CD14-positive monocyte (primary cell): Measurements from ENCODE around the gene SLC22A3. TPM values are rescaled to one million over a fixed set of nuclear protein-coding genes. Genes with fewer than 3 reads are reported as not detected.

ENCODE experiments used
- DNase-seq, 3 donors: peaks; one replicate each; pipeline ENCODE4 v3.0.0-alpha.2; 2011 to 2022
- H2AFZ ChIP-seq: 2 replicates; pipeline ENCODE4 v1.6.0; 2012; ENCODE audit warnings: mild to moderate bottlenecking, low read depth, low read length, inconsistent platforms; ENCODE audit not compliant: insufficient read depth, poor library complexity, severe bottlenecking
- H3K27ac ChIP-seq, 2 donors: 1 replicate in 1 of 2; 2 replicates in 1 of 2; pipeline ENCODE4 v1.5.1; 2012 to 2013; ENCODE audit warnings: low read length in 2 of 2, control low read depth in 1 of 2, inconsistent platforms in 1 of 2, low read depth in 1 of 2, mild to moderate bottlenecking in 1 of 2
- H3K27me3 ChIP-seq, 2 donors: one replicate each; pipeline versions ENCODE4 v1.6.0 to v1.6.1; 2011 to 2013; ENCODE audit warnings: low read length in 2 of 2; ENCODE audit not compliant: control insufficient read depth in 2 of 2, insufficient read depth in 2 of 2
- H3K36me3 ChIP-seq, 2 donors: replicated peaks in 1 of 2; 1 replicate in 1 of 2; 2 replicates in 1 of 2; pipeline versions ENCODE4 v1.5.1 to v1.6.1; 2012 to 2013; ENCODE audit warnings: low read length in 2 of 2, control low read depth in 1 of 2, inconsistent platforms in 1 of 2, mild to moderate bottlenecking in 1 of 2; ENCODE audit not compliant: insufficient read depth in 2 of 2, control insufficient read depth in 1 of 2
- H3K4me1 ChIP-seq, 2 donors: 1 replicate in 1 of 2; 2 replicates in 1 of 2; pipeline versions ENCODE4 v1.5.1 to v1.6.1; 2012 to 2013; ENCODE audit warnings: low read length in 2 of 2, control low read depth in 1 of 2, inconsistent platforms in 1 of 2, mild to moderate bottlenecking in 1 of 2, moderate library complexity in 1 of 2; ENCODE audit not compliant: insufficient read depth in 2 of 2, control insufficient read depth in 1 of 2
- H3K4me2 ChIP-seq: replicated peaks from 2 replicates; pipeline ENCODE3; 2012; ENCODE audit warnings: low read length, moderate library complexity, mild to moderate bottlenecking; ENCODE audit not compliant: poor library complexity, severe bottlenecking; ENCODE audit errors: extremely low read depth
- H3K4me3 ChIP-seq, 3 experiments: fragments of 200-600 bp in 1 of 3; sonication (generic) in 1 of 3; replicated peaks in 1 of 3; 1 replicate in 2 of 3; 2 replicates in 1 of 3; pipeline ENCODE4 v1.5.1; 2011 to 2013; ENCODE audit warnings: low read length in 3 of 3, mild to moderate bottlenecking in 3 of 3, control low read depth in 2 of 3, low read depth in 2 of 3, inconsistent platforms in 1 of 3, moderate library complexity in 1 of 3
- H3K79me2 ChIP-seq: 2 replicates; pipeline ENCODE4 v1.6.0; 2012; ENCODE audit warnings: mild to moderate bottlenecking, control low read depth, inconsistent platforms, low read length, moderate library complexity; ENCODE audit not compliant: insufficient read depth
- H3K9ac ChIP-seq: 2 replicates; pipeline ENCODE4 v1.6.0; 2017; ENCODE audit warnings: low read length, mild to moderate bottlenecking; ENCODE audit not compliant: insufficient read depth, poor library complexity, severe bottlenecking
- H3K9me3 ChIP-seq, 2 donors: replicated peaks in 1 of 2; 1 replicate in 1 of 2; 2 replicates in 1 of 2; pipeline versions ENCODE4 v1.5.1 to v1.6.1; 2012 to 2013; ENCODE audit warnings: low read length in 2 of 2, control low read depth in 1 of 2; ENCODE audit not compliant: control insufficient read depth in 1 of 2, insufficient read depth in 1 of 2
- H4K20me1 ChIP-seq: 2 replicates; pipeline ENCODE4 v1.6.0; 2012; ENCODE audit warnings: mild to moderate bottlenecking, low read length, control low read depth, moderate library complexity; ENCODE audit not compliant: insufficient read depth
- H3K27ac Mint-ChIP-seq, 7 donors: one replicate each; pipeline ENCODE4 v1.8.0; 2020; ENCODE audit warnings: mild to moderate bottlenecking in 7 of 7, mixed read lengths in 7 of 7, moderate library complexity in 6 of 7, inconsistent platforms in 2 of 7
- H3K27me3 Mint-ChIP-seq, 3 donors: one replicate each; pipeline ENCODE4 v1.8.0; 2021 to 2022; ENCODE audit warnings: low read depth in 3 of 3, mild to moderate bottlenecking in 3 of 3, mixed read lengths in 3 of 3, moderate library complexity in 3 of 3, inconsistent platforms in 1 of 3
- H3K36me3 Mint-ChIP-seq, 2 donors: one replicate each; pipeline ENCODE4 v1.8.0; 2020; ENCODE audit warnings: mixed read lengths in 2 of 2, inconsistent platforms in 1 of 2, mild to moderate bottlenecking in 1 of 2
- H3K4me1 Mint-ChIP-seq: one replicate; pipeline ENCODE4 v1.8.0; 2020; ENCODE audit warnings: mild to moderate bottlenecking, mixed read lengths
- H3K4me3 Mint-ChIP-seq, 2 donors: one replicate each; pipeline ENCODE4 v1.8.0; 2020; ENCODE audit warnings: mild to moderate bottlenecking in 2 of 2, mixed read lengths in 2 of 2, moderate library complexity in 1 of 2
- H3K9me3 Mint-ChIP-seq, 7 donors: one replicate each; pipeline ENCODE4 v1.8.0; 2020 to 2022; ENCODE audit warnings: mixed read lengths in 7 of 7, mild to moderate bottlenecking in 6 of 7, moderate library complexity in 6 of 7, inconsistent platforms in 2 of 7
- CTCF ChIP-seq: fragments of 200-600 bp; IDR thresholded peaks from one replicate; pipeline ENCODE4 v1.8.0; 2022; ENCODE audit warnings: antibody characterized with exemption, mild to moderate bottlenecking
- WGBS: methylation state at CpG from one replicate; pipeline ENCODE4 v1.1.5; 2013; ENCODE audit warnings: missing lambda C conversion rate; ENCODE audit not compliant: insufficient coverage; 5-methylcytosine and 5-hydroxymethylcytosine counted together
- intact Hi-C, 2 donors: fragments of 100-400 bp; cut with micrococcal nuclease; formaldehyde crosslinking; loops; one replicate each; pipeline versions ENCODE4 v1.15.0 to v1.15.1; 2023
- polyA plus RNA-seq, 3 donors: library from polyadenylated mRNA; depleted of rRNA in 1 of 3; unstranded in 2 of 3; stranded (reverse) in 1 of 3; fragments of 300-500 nt in 2 of 3; fragments of >200 nt in 1 of 3; fragmentation: Illumina TruSeq in 2 of 3; gene quantifications; 1 replicate in 2 of 3; 2 replicates in 1 of 3; pipeline ENCODE4 v1.2.3, GENCODE V29; 2012 to 2021

SLC22A3 gene
- polyA plus RNA-seq, 3 donors, result not detected

- Histone ChIP-seq H3K27ac (no peak overlapping the region), H3K27me3 (no peaks in the 10 kb centered on the region), H3K4me3 (no peak overlapping the region), H3K9me3 (peaks cover 0 to 7% of the 10 kb centered on the region in 2 donors), H4K20me1 (no peaks in the 10 kb centered on the region), H3K79me2 (no peaks in the 10 kb centered on the region), H3K9ac (no peak overlapping the region), H3K4me1 (no peaks in the 10 kb centered on the region), H3K36me3 (no peaks in the 10 kb centered on the region), H2AFZ (no peak overlapping the region), H3K4me2 (no peak overlapping the region)
- H3K4me3 Mint-ChIP-seq, result no peak overlapping the region
- intact Hi-C loops, result no loop called here
- TF ChIP-seq CTCF, result no peak
- no peak for DNase-seq
- H3K4me1 Mint-ChIP-seq, result no peaks in the 10 kb centered on the region
- WGBS, result 80% methylated on average over 2 of the region's 3 CpGs
- H3K9me3 Mint-ChIP-seq, result peaks cover 2 to 12% (median 3%) of the 10 kb centered on the region in 7 donors
- peaks cover 0 to 8% (median 5%) of the 10 kb centered on the region in 3 donors for H3K27me3 Mint-ChIP-seq
- H3K27ac Mint-ChIP-seq, result no peak overlapping the region
- no peaks in the 10 kb centered on the region for H3K36me3 Mint-ChIP-seq
Measured at GRCh38 chr6:160327981-160328380, 20.2 kb upstream of the SLC22A3 start.

DNA sequence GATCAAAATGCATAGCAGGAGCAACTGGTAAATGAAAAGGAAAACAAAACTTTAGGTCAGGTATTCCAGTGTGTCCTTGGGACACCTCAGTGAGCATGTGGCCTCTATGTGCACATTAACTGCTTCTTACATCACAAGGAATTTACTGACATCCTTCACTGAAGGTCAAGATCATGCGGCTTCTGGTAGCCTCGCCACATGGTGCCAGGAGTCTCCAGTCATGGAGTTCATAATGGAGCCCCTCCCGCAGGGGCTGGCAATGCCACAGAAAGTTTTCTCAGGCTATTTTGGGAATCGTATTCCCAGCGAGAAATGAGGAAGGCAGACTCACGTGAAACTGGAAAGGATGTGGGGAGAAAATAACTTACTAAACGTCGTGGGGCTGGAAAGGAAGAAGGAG lies 19.7 kb upstream of the SLC22A3 start:
- WGBS, result 36% methylated on average over 5 of the region's 8 CpGs
- Mint-ChIP-seq H3K4me1 (no peaks in the 10 kb centered on the region), H3K36me3 (no peaks in the 10 kb centered on the region), H3K9me3 (peaks cover 2 to 12% (median 3%) of the 10 kb centered on the region in 7 donors), H3K4me3 (no peak overlapping the region), H3K27ac (no peak overlapping the region), H3K27me3 (peaks cover 0 to 8% (median 5%) of the 10 kb centered on the region in 3 donors)
- DNase-seq, result no peak
- Histone ChIP-seq H2AFZ (no peak overlapping the region), H3K27me3 (no peaks in the 10 kb centered on the region), H3K9ac (no peak overlapping the region), H3K4me3 (no peak overlapping the region), H4K20me1 (no peaks in the 10 kb centered on the region), H3K9me3 (peaks cover 0 to 7% of the 10 kb centered on the region in 2 donors), H3K4me2 (no peak overlapping the region), H3K36me3 (no peaks in the 10 kb centered on the region), H3K79me2 (no peaks in the 10 kb centered on the region), H3K4me1 (no peaks in the 10 kb centered on the region), H3K27ac (no peak overlapping the region)
- no peak for TF ChIP-seq CTCF
- intact Hi-C loops, result no loop called here
